ENCODE measurements around the gene GATA5.

DNA sequence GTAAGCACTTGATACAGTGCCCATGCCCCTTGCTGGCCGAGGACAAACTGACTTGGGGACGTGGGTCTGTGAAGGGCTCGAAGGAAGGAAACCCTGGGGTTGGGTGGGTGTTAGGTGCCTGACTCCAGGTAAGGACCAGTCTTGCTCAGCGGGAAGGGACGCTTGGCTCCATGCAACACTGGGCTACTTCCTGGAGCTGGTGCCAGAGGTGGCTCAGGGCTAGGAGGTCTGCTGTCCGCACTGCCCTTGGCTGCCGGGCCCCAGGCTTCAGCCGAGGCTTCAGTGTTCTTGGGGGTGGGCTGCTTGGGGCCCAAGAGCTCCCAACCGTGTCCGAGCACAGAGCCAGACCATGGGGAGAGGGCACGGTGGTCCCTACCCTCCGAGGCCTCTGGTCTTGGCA lies 5.3 kb downstream of the GATA5 start:
- TF ChIP-seq, protein P1, sequence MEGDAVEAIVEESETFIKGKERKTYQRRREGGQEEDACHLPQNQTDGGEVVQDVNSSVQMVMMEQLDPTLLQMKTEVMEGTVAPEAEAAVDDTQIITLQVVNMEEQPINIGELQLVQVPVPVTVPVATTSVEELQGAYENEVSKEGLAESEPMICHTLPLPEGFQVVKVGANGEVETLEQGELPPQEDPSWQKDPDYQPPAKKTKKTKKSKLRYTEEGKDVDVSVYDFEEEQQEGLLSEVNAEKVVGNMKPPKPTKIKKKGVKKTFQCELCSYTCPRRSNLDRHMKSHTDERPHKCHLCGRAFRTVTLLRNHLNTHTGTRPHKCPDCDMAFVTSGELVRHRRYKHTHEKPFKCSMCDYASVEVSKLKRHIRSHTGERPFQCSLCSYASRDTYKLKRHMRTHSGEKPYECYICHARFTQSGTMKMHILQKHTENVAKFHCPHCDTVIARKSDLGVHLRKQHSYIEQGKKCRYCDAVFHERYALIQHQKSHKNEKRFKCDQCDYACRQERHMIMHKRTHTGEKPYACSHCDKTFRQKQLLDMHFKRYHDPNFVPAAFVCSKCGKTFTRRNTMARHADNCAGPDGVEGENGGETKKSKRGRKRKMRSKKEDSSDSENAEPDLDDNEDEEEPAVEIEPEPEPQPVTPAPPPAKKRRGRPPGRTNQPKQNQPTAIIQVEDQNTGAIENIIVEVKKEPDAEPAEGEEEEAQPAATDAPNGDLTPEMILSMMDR (IDR thresholded peaks at IDR 0.05) = no peak
- no peak for TF ChIP-seq POLR2A (IDR thresholded peaks at IDR 0.05)
- TF ChIP-seq POLR2AphosphoS5 (IDR thresholded peaks at IDR 0.05) = peak in 2 of 3 donors; percentile 15 to 37

Measured in stomach (tissue), 4 donors.